Measurements from ENCODE around the gene ZDHHC7.

The ZDHHC7 gene

GRCh38 chr16:84930298-84931106, 80.8 kb downstream of the ZDHHC7 start:
- H3K18ac ChIP-seq (ENCODE audit: low read length) = no peak overlapping the region
- no peak overlapping the region for H3K4me2 ChIP-seq (ENCODE audit: low read length)
- H3K79me1 ChIP-seq (ENCODE audit: low read length) = peaks cover 7% of the 10 kb centered on the region
- peak overlapping the region; percentile 16 for H3K4me3 ChIP-seq (ENCODE audit: low read depth, low read length)
- peaks cover 1% of the 10 kb centered on the region for H3K9me3 ChIP-seq (ENCODE audit: insufficient read depth, low read depth, low read length)
- H4K12ac ChIP-seq (ENCODE audit: low read depth, low read length) = no peak overlapping the region
- H2BK120ac ChIP-seq (ENCODE audit: insufficient read depth, low read length, poor library complexity) = no peak overlapping the region
- no peak overlapping the region for H3K23ac ChIP-seq (ENCODE audit: low read length)
- no peak overlapping the region for H3K14ac ChIP-seq (ENCODE audit: low read length)
- peak overlapping the region; percentile 29 for H2BK12ac ChIP-seq (ENCODE audit: low read length)
- H3K27me3 ChIP-seq (ENCODE audit: insufficient read depth, low read length) = no peaks in the 10 kb centered on the region
- no CpG with 5 or more reads among the region's 8 CpGs for WGBS (ENCODE audit: extremely low coverage, insufficient coverage, insufficient read length)
- H2BK5ac ChIP-seq (ENCODE audit: low read depth, low read length, poor library complexity) = no peak overlapping the region
- H2AK5ac ChIP-seq (ENCODE audit: low read length) = peak overlapping the region; percentile 9
- no peak overlapping the region for H3K27ac ChIP-seq (ENCODE audit: low read depth, low read length)
- no peak overlapping the region for H2AFZ ChIP-seq (ENCODE audit: insufficient read depth, low read length, poor library complexity)
- peaks cover 7 to 8% of the 10 kb centered on the region in 2 experiments for H3K4me1 ChIP-seq (ENCODE audit: control insufficient read depth in 1 of 2, insufficient read depth in 2 of 2, low read length in 2 of 2)
- H4K91ac ChIP-seq (ENCODE audit: low read depth, low read length) = peak overlapping the region; percentile 55
- no peaks in the 10 kb centered on the region for H3K79me2 ChIP-seq (ENCODE audit: control insufficient read depth, insufficient read depth, low read length, poor library complexity)
- H4K8ac ChIP-seq (ENCODE audit: low read depth, low read length) = no peak overlapping the region
- H3K9ac ChIP-seq (ENCODE audit: low read length) = no peak overlapping the region
- DNase-seq = no peak
- no peaks in the 10 kb centered on the region for H3K36me3 ChIP-seq (ENCODE audit: control insufficient read depth in 1 of 2, insufficient read depth in 2 of 2, low read length in 2 of 2)
- no peak overlapping the region for H3K4ac ChIP-seq (ENCODE audit: low read depth, low read length)

DNA sequence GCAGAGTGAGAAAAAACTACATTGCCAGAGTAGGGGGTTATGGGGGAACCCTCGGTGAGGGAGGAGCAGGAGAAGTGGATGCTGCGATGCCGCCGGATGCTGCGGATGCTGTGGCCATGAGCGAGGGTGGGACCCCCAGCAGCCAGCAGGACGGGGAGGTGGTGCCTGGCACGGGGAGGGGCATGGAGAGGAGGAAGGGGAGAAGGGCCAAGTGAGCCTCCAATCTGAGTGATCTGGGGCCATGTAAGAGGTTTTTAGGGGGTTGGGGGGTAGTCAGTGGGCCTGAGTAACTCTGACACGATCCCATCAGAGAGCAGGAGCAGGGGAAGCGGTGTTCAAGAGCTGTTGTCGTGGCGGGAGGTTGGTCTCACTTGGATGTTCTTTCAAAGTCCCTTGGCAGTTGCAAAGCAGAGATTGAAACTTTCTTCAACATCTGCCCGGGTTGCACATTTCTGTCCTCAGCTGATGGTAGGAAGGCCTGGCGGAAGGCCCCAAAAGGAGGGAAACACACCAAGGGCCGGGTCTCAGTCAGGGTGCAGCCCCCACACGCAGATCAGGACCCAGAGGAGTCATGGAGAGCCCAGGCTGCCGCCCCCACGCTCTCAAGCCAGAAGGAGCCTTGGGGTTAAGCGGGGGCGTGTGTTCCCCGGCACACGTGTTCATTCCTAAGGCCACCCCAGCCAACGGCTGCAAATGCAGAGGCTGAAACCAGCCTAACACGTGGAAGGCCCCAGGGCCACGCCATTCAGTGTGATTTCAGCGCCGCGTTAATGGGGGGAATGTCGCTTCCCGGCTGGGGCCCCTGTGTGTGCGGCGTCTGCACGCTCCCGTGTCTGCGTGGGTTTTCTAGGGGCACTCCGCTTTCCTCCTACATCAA, 81.7 kb downstream of the ZDHHC7 start:
- no peak overlapping the region for H3K23ac ChIP-seq (ENCODE audit: low read length)
- peak overlapping the region; percentile 51 for H3K14ac ChIP-seq (ENCODE audit: low read length)
- no peak overlapping the region for H3K4ac ChIP-seq (ENCODE audit: low read depth, low read length)
- no peaks in the 10 kb centered on the region for H3K36me3 ChIP-seq (ENCODE audit: control insufficient read depth in 1 of 2, insufficient read depth in 2 of 2, low read length in 2 of 2)
- H3K27ac ChIP-seq (ENCODE audit: low read depth, low read length) = no peak overlapping the region
- H3K18ac ChIP-seq (ENCODE audit: low read length) = no peak overlapping the region
- H4K8ac ChIP-seq (ENCODE audit: low read depth, low read length) = no peak overlapping the region
- no peak overlapping the region for H2AFZ ChIP-seq (ENCODE audit: insufficient read depth, low read length, poor library complexity)
- peak overlapping the region; percentile 70 for H2BK12ac ChIP-seq (ENCODE audit: low read length)
- no peaks in the 10 kb centered on the region for H3K79me2 ChIP-seq (ENCODE audit: control insufficient read depth, insufficient read depth, low read length, poor library complexity)
- H3K27me3 ChIP-seq (ENCODE audit: insufficient read depth, low read length) = no peaks in the 10 kb centered on the region
- WGBS (ENCODE audit: extremely low coverage, insufficient coverage, insufficient read length) = no CpG with 5 or more reads among the region's 36 CpGs
- peak overlapping the region; percentile 55 for H4K91ac ChIP-seq (ENCODE audit: low read depth, low read length)
- H3K9me3 ChIP-seq (ENCODE audit: insufficient read depth, low read depth, low read length) = peaks cover 1% of the 10 kb centered on the region
- no peak overlapping the region for H4K12ac ChIP-seq (ENCODE audit: low read depth, low read length)
- H3K4me1 ChIP-seq (ENCODE audit: control insufficient read depth in 1 of 2, insufficient read depth in 2 of 2, low read length in 2 of 2) = peaks cover 13 to 16% of the 10 kb centered on the region in 2 experiments
- H3K4me2 ChIP-seq (ENCODE audit: low read length) = no peak overlapping the region
- no peak overlapping the region for H3K9ac ChIP-seq (ENCODE audit: low read length)
- peaks cover 16% of the 10 kb centered on the region for H3K79me1 ChIP-seq (ENCODE audit: low read length)
- no peak overlapping the region for H3K4me3 ChIP-seq (ENCODE audit: low read depth, low read length)
- no peak overlapping the region for H2BK5ac ChIP-seq (ENCODE audit: low read depth, low read length, poor library complexity)
- peak overlapping the region; percentile 94 for H2AK5ac ChIP-seq (ENCODE audit: low read length)
- peak overlapping the region; percentile 30 for H2BK120ac ChIP-seq (ENCODE audit: insufficient read depth, low read length, poor library complexity)
- no peak for DNase-seq

GRCh38 chr16:84928679-84929420, 82.5 kb downstream of the ZDHHC7 start:
- Histone ChIP-seq H2BK12ac (ENCODE audit: low read length) (peak overlapping the region; percentile 16), H2AK5ac (ENCODE audit: low read length) (peak overlapping the region; percentile 37), H2BK5ac (ENCODE audit: low read depth, low read length, poor library complexity) (peak overlapping the region; percentile 20), H3K18ac (ENCODE audit: low read length) (peak overlapping the region; percentile 46), H4K12ac (ENCODE audit: low read depth, low read length) (no peak overlapping the region), H3K4me2 (ENCODE audit: low read length) (no peak overlapping the region), H3K36me3 (ENCODE audit: control insufficient read depth in 1 of 2, insufficient read depth in 2 of 2, low read length in 2 of 2) (no peaks in the 10 kb centered on the region), H3K27me3 (ENCODE audit: insufficient read depth, low read length) (no peaks in the 10 kb centered on the region), H3K79me1 (ENCODE audit: low read length) (peaks cover 20% of the 10 kb centered on the region), H3K23ac (ENCODE audit: low read length) (no peak overlapping the region), H3K9me3 (ENCODE audit: insufficient read depth, low read depth, low read length) (peaks cover 1% of the 10 kb centered on the region), H3K4me1 (ENCODE audit: control insufficient read depth in 1 of 2, insufficient read depth in 2 of 2, low read length in 2 of 2) (peaks cover 14 to 20% of the 10 kb centered on the region in 2 experiments), H3K27ac (ENCODE audit: low read depth, low read length) (no peak overlapping the region), H4K91ac (ENCODE audit: low read depth, low read length) (peak overlapping the region; percentile 36), H3K9ac (ENCODE audit: low read length) (no peak overlapping the region), H2BK120ac (ENCODE audit: insufficient read depth, low read length, poor library complexity) (peak overlapping the region; percentile 60), H2AFZ (ENCODE audit: insufficient read depth, low read length, poor library complexity) (peak overlapping the region; percentile 9), H4K8ac (ENCODE audit: low read depth, low read length) (peak overlapping the region; percentile 32), H3K4me3 (ENCODE audit: low read depth, low read length) (no peak overlapping the region), H3K79me2 (ENCODE audit: control insufficient read depth, insufficient read depth, low read length, poor library complexity) (no peaks in the 10 kb centered on the region), H3K4ac (ENCODE audit: low read depth, low read length) (peak overlapping the region; percentile 16), H3K14ac (ENCODE audit: low read length) (no peak overlapping the region)
- WGBS (ENCODE audit: extremely low coverage, insufficient coverage, insufficient read length) = no CpG with 5 or more reads among the region's 16 CpGs
- DNase-seq = no peak
